ENCODE data around the gene SMC5. TPM values are rescaled to one million over a fixed set of nuclear protein-coding genes. Genes with fewer than 3 reads are reported as not detected.

SMC5 gene
- total and polyA plus RNA-seq, 2 of the 13 experiments (the other 11 are each of a cell fraction or from before 2014, with no cell fraction given): 7.2 to 26.7 TPM

DNA sequence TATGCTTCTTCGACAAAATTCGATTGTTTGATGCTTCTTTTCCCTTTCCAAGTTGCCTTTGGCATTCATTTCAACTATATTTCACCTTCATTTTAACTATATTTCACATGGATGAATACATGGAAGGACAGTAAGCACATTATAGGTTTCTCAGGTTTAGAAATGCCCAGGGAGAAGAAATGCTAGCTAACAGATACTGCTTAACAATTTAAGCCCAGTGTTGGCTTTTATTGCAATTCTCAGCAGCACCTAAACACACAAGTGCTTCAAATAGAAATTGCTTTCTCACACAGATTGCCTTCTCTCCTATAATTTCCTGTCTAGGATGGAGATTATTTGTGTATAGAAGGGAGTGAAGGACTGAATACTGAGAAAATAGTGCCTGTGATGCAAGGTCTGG, 30.2 kb upstream of the SMC5 start:
- in situ Hi-C loops (cut with HindIII; ENCODE audit: extremely low pct_ligation_motif_present, low pct_unique_long_range_greater_than_20kb) (no loop called here), intact Hi-C loops (cut with micrococcal nuclease; ENCODE audit: unreplicated experiment) (loop anchor here (1.0 to 5.0 kb wide), 2 partner anchors 116 to 256 kb away; no protein-coding TSS in a partner anchor)
- no peak overlapping the region for H2AFZ ChIP-seq (ENCODE audit: low read length)
- WGBS (ENCODE audit: low lambda C conversion rate): 94% methylated on average over 2 of the region's 2 CpGs
- no peak overlapping the region for H3K4me3 ChIP-seq (replicated peaks in 1 of 3; ENCODE audit: insufficient read depth in 1 of 3, low read depth in 2 of 3, low read length in 3 of 3)
- ATAC-seq (no peak), DNase-seq (ENCODE audit: low spot score) (no peak), FAIRE-seq (no peak)
- no peak overlapping the region for H3K4me2 ChIP-seq (ENCODE audit: low read depth, low read length)
- H3K27ac ChIP-seq (ENCODE audit: extremely low read length, insufficient read depth, low read length): no peak overlapping the region
- CTCF ChIA-PET (ENCODE audit: low intra/inter-chr PET ratio, low total read pairs): no interaction called here
- POLR2A ChIA-PET: no interaction called here
- no peaks in the 10 kb centered on the region for H3K79me2 ChIP-seq (ENCODE audit: insufficient read depth, low read length)
- H3K4me1 ChIP-seq (ENCODE audit: insufficient read depth, low read length): peaks cover 13% of the 10 kb centered on the region; the same call in 1 of the 2 replicates
- H3K27me3 ChIP-seq (ENCODE audit: control insufficient read depth in 1 of 2, insufficient read depth in 2 of 2, low read length in 2 of 2): no peaks in the 10 kb centered on the region
- H3K9ac ChIP-seq (ENCODE audit: insufficient read depth, low read depth, low read length): no peak overlapping the region
- no TSS peak for BruUV-seq (replicated peaks)
- no peaks in the 10 kb centered on the region for H3K36me3 ChIP-seq (replicated peaks in 1 of 2; ENCODE audit: control insufficient read depth in 1 of 2, insufficient read depth in 2 of 2, low read length in 2 of 2)
- H4K20me1 ChIP-seq (ENCODE audit: insufficient read depth, low read length): no peaks in the 10 kb centered on the region
- no peaks in the 10 kb centered on the region for H3K9me3 ChIP-seq (ENCODE audit: low read length)
- no peak for TF ChIP-seq ZSCAN9 (CRISPR knock-in tag; IDR thresholded peaks at IDR 0.05; ENCODE audit: borderline replicate concordance)
- no peak for TF ChIP-seq MIER2 (CRISPR knock-in tag; IDR thresholded peaks at IDR 0.05)
- no peak for TF ChIP-seq ZBTB21 (CRISPR knock-in tag; IDR thresholded peaks at IDR 0.05)
- TF ChIP-seq, protein P1, sequence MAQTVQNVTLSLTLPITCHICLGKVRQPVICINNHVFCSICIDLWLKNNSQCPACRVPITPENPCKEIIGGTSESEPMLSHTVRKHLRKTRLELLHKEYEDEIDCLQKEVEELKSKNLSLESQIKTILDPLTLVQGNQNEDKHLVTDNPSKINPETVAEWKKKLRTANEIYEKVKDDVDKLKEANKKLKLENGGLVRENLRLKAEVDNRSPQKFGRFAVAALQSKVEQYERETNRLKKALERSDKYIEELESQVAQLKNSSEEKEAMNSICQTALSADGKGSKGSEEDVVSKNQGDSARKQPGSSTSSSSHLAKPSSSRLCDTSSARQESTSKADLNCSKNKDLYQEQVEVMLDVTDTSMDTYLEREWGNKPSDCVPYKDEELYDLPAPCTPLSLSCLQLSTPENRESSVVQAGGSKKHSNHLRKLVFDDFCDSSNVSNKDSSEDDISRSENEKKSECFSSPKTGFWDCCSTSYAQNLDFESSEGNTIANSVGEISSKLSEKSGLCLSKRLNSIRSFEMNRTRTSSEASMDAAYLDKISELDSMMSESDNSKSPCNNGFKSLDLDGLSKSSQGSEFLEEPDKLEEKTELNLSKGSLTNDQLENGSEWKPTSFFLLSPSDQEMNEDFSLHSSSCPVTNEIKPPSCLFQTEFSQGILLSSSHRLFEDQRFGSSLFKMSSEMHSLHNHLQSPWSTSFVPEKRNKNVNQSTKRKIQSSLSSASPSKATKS (CRISPR knock-in tag; IDR thresholded peaks at IDR 0.05): no peak
- no peak for TF ChIP-seq FOXK1 (CRISPR knock-in tag; IDR thresholded peaks at IDR 0.05; ENCODE audit: borderline replicate concordance, low read depth)
- TF ChIP-seq KAT8 (CRISPR knock-in tag; IDR thresholded peaks at IDR 0.05): no peak
- TF ChIP-seq, protein P2, sequence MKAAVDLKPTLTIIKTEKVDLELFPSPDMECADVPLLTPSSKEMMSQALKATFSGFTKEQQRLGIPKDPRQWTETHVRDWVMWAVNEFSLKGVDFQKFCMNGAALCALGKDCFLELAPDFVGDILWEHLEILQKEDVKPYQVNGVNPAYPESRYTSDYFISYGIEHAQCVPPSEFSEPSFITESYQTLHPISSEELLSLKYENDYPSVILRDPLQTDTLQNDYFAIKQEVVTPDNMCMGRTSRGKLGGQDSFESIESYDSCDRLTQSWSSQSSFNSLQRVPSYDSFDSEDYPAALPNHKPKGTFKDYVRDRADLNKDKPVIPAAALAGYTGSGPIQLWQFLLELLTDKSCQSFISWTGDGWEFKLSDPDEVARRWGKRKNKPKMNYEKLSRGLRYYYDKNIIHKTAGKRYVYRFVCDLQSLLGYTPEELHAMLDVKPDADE (CRISPR knock-in tag; IDR thresholded peaks at IDR 0.05): no peak
- no peak for TF ChIP-seq ZNF768 (CRISPR knock-in tag; IDR thresholded peaks at IDR 0.05)
- TF ChIP-seq, protein P3, sequence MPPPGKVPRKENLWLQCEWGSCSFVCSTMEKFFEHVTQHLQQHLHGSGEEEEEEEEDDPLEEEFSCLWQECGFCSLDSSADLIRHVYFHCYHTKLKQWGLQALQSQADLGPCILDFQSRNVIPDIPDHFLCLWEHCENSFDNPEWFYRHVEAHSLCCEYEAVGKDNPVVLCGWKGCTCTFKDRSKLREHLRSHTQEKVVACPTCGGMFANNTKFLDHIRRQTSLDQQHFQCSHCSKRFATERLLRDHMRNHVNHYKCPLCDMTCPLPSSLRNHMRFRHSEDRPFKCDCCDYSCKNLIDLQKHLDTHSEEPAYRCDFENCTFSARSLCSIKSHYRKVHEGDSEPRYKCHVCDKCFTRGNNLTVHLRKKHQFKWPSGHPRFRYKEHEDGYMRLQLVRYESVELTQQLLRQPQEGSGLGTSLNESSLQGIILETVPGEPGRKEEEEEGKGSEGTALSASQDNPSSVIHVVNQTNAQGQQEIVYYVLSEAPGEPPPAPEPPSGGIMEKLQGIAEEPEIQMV (CRISPR knock-in tag; IDR thresholded peaks at IDR 0.05; ENCODE audit: low read depth): no peak
- no peak for TF ChIP-seq HES4 (CRISPR knock-in tag; IDR thresholded peaks at IDR 0.05; ENCODE audit: borderline replicate concordance)
- TF ChIP-seq, protein P4, sequence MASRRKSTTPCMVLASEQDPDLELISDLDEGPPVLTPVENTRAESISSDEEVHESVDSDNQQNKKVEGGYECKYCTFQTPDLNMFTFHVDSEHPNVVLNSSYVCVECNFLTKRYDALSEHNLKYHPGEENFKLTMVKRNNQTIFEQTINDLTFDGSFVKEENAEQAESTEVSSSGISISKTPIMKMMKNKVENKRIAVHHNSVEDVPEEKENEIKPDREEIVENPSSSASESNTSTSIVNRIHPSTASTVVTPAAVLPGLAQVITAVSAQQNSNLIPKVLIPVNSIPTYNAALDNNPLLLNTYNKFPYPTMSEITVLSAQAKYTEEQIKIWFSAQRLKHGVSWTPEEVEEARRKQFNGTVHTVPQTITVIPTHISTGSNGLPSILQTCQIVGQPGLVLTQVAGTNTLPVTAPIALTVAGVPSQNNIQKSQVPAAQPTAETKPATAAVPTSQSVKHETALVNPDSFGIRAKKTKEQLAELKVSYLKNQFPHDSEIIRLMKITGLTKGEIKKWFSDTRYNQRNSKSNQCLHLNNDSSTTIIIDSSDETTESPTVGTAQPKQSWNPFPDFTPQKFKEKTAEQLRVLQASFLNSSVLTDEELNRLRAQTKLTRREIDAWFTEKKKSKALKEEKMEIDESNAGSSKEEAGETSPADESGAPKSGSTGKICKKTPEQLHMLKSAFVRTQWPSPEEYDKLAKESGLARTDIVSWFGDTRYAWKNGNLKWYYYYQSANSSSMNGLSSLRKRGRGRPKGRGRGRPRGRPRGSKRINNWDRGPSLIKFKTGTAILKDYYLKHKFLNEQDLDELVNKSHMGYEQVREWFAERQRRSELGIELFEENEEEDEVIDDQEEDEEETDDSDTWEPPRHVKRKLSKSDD (CRISPR knock-in tag; IDR thresholded peaks at IDR 0.05; ENCODE audit: low read depth): no peak

Measured in HepG2 (cell line).